ENCODE measurements around the gene TRMT1.
A peak's percentile ranks its signal among the peaks of the same experiment; 100 is the strongest.
"Not testable (repeated sequence)": the region's sequence is repeated elsewhere in the genome, so short reads cannot be mapped to it uniquely, and the experiment has no call there.

The TRMT1 gene

GRCh38 chr19:13150931-13151604 lies 34.5 kb upstream of the TRMT1 start:
- H3K36me3 Mint-ChIP-seq (ENCODE audit: low read depth), result peaks cover 12% of the 10 kb centered on the region
- no peaks in the 10 kb centered on the region for H3K9me3 Mint-ChIP-seq
- H3K4me3 Mint-ChIP-seq, result peak overlapping the region; percentile 96
- peaks cover 18% of the 10 kb centered on the region for H3K4me1 Mint-ChIP-seq
- H3K27ac Mint-ChIP-seq, result peak overlapping the region; percentile 99
- peaks cover 18% of the 10 kb centered on the region for H3K27me3 Mint-ChIP-seq (ENCODE audit: low read depth, poor library complexity)
- DNase-seq, result peak; percentile 33
- no peak for TF ChIP-seq CTCF (IDR thresholded peaks at IDR 0.05)

- TF ChIP-seq CTCF (IDR thresholded peaks at IDR 0.05), result peak; percentile 24
- H3K36me3 Mint-ChIP-seq (ENCODE audit: low read depth), result peaks cover 12% of the 10 kb centered on the region
- H3K4me3 Mint-ChIP-seq, result peak within 1 kb of the TSS; percentile 96
- peak within 1 kb of the TSS; percentile 99 for H3K27ac Mint-ChIP-seq
- no peaks in the 10 kb centered on the region for H3K9me3 Mint-ChIP-seq
- peaks cover 18% of the 10 kb centered on the region for H3K4me1 Mint-ChIP-seq
- H3K27me3 Mint-ChIP-seq (ENCODE audit: low read depth, poor library complexity), result peaks cover 18% of the 10 kb centered on the region
- peak; percentile 85 for DNase-seq
These were observed 33.8 kb upstream of the TRMT1 start, which contains the start of the genes IER2 and STX10 for GRCh38 chr19:13150187-13150930. Gene IER2, plus strand, starts transcription at chr19:13150411. Its CDS starts 2,776 bp downstream, at chr19:13153187. Gene STX10, minus strand, starts transcription at chr19:13150375. Its CDS starts 202 bp downstream, at chr19:13150173.

GRCh38 chr19:13149628-13150186 lies 33.2 kb upstream of the TRMT1 start:
- Mint-ChIP-seq H3K36me3 (ENCODE audit: low read depth) (peaks cover 12% of the 10 kb centered on the region), H3K27ac (no peak overlapping the region), H3K4me1 (peaks cover 18% of the 10 kb centered on the region), H3K9me3 (no peaks in the 10 kb centered on the region), H3K4me3 (peak overlapping the region; percentile 96), H3K27me3 (ENCODE audit: low read depth, poor library complexity) (peaks cover 17% of the 10 kb centered on the region)
- no peak for TF ChIP-seq CTCF (IDR thresholded peaks at IDR 0.05)
- peak; percentile 63 for DNase-seq

- not testable (repeated sequence) for H3K9me3 Mint-ChIP-seq, H3K27ac Mint-ChIP-seq, DNase-seq
- H3K4me1 Mint-ChIP-seq, result peaks cover 18% of the 10 kb centered on the region
- H3K27me3 Mint-ChIP-seq (ENCODE audit: low read depth, poor library complexity), result peaks cover 12% of the 10 kb centered on the region
- H3K36me3 Mint-ChIP-seq (ENCODE audit: low read depth), result peaks cover 11% of the 10 kb centered on the region
- peak overlapping the region; percentile 83 for H3K4me3 Mint-ChIP-seq
These were observed 32.7 kb upstream of the TRMT1 start for GRCh38 chr19:13149173-13149627.

- H3K27me3 Mint-ChIP-seq (ENCODE audit: low read depth, poor library complexity), result peaks cover 3% of the 10 kb centered on the region
- no peak overlapping the region for H3K27ac Mint-ChIP-seq
- H3K9me3 Mint-ChIP-seq, result no peaks in the 10 kb centered on the region
- TF ChIP-seq CTCF (IDR thresholded peaks at IDR 0.05), result no peak
- peaks cover 7% of the 10 kb centered on the region for H3K36me3 Mint-ChIP-seq (ENCODE audit: low read depth)
- peak overlapping the region; percentile 6 for H3K4me3 Mint-ChIP-seq
- DNase-seq, result no peak
- H3K4me1 Mint-ChIP-seq, result peaks cover 18% of the 10 kb centered on the region
These were observed 30.4 kb upstream of the TRMT1 start for GRCh38 chr19:13146763-13147563.
